Astrocyte of the spinal cord (primary cell): ENCODE data around the gene EXOC4.

Experiments used
- DNase-seq: peaks from one replicate; pipeline ENCODE4 v3.0.0; 2011; ENCODE audit warnings: low read depth, low spot score
- H3K4me3 ChIP-seq: 2 replicates; pipeline ENCODE4 v1.5.1; 2011; ENCODE audit warnings: low read depth, mild to moderate bottlenecking, low read length, moderate library complexity
- CTCF ChIP-seq: IDR thresholded peaks from 2 replicates; pipeline ENCODE4 v1.5.1; 2012; ENCODE audit warnings: low read depth, mild to moderate bottlenecking, low read length, inconsistent platforms
- in situ Hi-C: cut with HindIII; loops from 2 replicates; pipeline ENCODE4 v1.10.0; 2017; ENCODE audit warnings: low sequenced_read_pairs

The EXOC4 gene

GRCh38 chr7:133812877-133813276, 560.0 kb downstream of the EXOC4 start:
- no peak overlapping the region for H3K4me3 ChIP-seq
- TF ChIP-seq CTCF = no peak
- in situ Hi-C loops = no loop called here
- no peak for DNase-seq

- H3K4me3 ChIP-seq = no peak overlapping the region
- TF ChIP-seq CTCF = no peak
- in situ Hi-C loops = no loop called here
- DNase-seq = peak; percentile 19
These were observed 562.8 kb downstream of the EXOC4 start for GRCh38 chr7:133815611-133816210.

- in situ Hi-C loops = no loop called here
- no peak overlapping the region for H3K4me3 ChIP-seq
- TF ChIP-seq CTCF = no peak
These were observed 566.8 kb downstream of the EXOC4 start for GRCh38 chr7:133819695-133820094.

GRCh38 chr7:133820584-133820983, 567.7 kb downstream of the EXOC4 start:
- no peak for DNase-seq
- H3K4me3 ChIP-seq = no peak overlapping the region
- in situ Hi-C loops = no loop called here
- TF ChIP-seq CTCF = no peak

More at GRCh38 chr7:133819695-133820094, 566.8 kb downstream of the EXOC4 start:
- no peak for DNase-seq

- H3K4me3 ChIP-seq = no peak overlapping the region
- no peak for DNase-seq
- no peak for TF ChIP-seq CTCF
- in situ Hi-C loops = no loop called here
These were observed 568.3 kb downstream of the EXOC4 start for GRCh38 chr7:133821171-133821570.

- H3K4me3 ChIP-seq = no peak overlapping the region
- no peak for TF ChIP-seq CTCF
- no peak for DNase-seq
- in situ Hi-C loops = no loop called here
These were observed 569.2 kb downstream of the EXOC4 start for GRCh38 chr7:133822001-133822641.
